ENCODE results near the gene AACS.

The AACS gene

GRCh38 chr12:125189502-125189901 lies 124.3 kb downstream of the AACS start:
- H3K36me3 ChIP-seq (ENCODE audit: control insufficient read depth, insufficient read depth, low read length) = no peaks in the 10 kb centered on the region
- no peaks in the 10 kb centered on the region for H3K4me1 ChIP-seq (ENCODE audit: control insufficient read depth, insufficient read depth, low read length)
- no peak overlapping the region for H3K27ac ChIP-seq (ENCODE audit: low read depth, low read length)
- H3K9ac ChIP-seq (ENCODE audit: low read length) = no peak overlapping the region
- no peak overlapping the region for H3K4me3 ChIP-seq (ENCODE audit: low read length)
- H3K27me3 ChIP-seq (ENCODE audit: control insufficient read depth, insufficient read depth, low read length) = peaks cover 24% of the 10 kb centered on the region

GRCh38 chr12:125191361-125192087 lies 126.3 kb downstream of the AACS start:
- H3K4me1 ChIP-seq (ENCODE audit: control insufficient read depth, insufficient read depth, low read length) = no peaks in the 10 kb centered on the region

GRCh38 chr12:125192690-125193221 lies 127.5 kb downstream of the AACS start:
- Histone ChIP-seq H3K27ac (ENCODE audit: low read depth, low read length) (no peak overlapping the region), H3K27me3 (ENCODE audit: control insufficient read depth, insufficient read depth, low read length) (peaks cover 24% of the 10 kb centered on the region), H3K4me3 (ENCODE audit: low read length) (no peak overlapping the region), H3K36me3 (ENCODE audit: control insufficient read depth, insufficient read depth, low read length) (no peaks in the 10 kb centered on the region), H3K4me1 (ENCODE audit: control insufficient read depth, insufficient read depth, low read length) (no peaks in the 10 kb centered on the region), H3K9ac (ENCODE audit: low read length) (no peak overlapping the region)

More at GRCh38 chr12:125191361-125192087, 126.3 kb downstream of the AACS start:
- no peaks in the 10 kb centered on the region for H3K36me3 ChIP-seq (ENCODE audit: control insufficient read depth, insufficient read depth, low read length)
- H3K27ac ChIP-seq (ENCODE audit: low read depth, low read length) = no peak overlapping the region
- H3K9ac ChIP-seq (ENCODE audit: low read length) = no peak overlapping the region
- peaks cover 24% of the 10 kb centered on the region for H3K27me3 ChIP-seq (ENCODE audit: control insufficient read depth, insufficient read depth, low read length)
- H3K4me3 ChIP-seq (ENCODE audit: low read length) = no peak overlapping the region

All from rectal smooth muscle tissue (tissue), 1 donor.